Measurements from ENCODE around the gene KCNQ4.

Gene KCNQ4

GRCh38 chr1:40794974-40795715 lies 11.6 kb downstream of the KCNQ4 start:
- no peak overlapping the region for H2BK5ac ChIP-seq (ENCODE audit: low read length)
- no peak overlapping the region for H3K4me2 ChIP-seq (ENCODE audit: insufficient read depth, low read length, poor library complexity, severe bottlenecking)
- no peak for DNase-seq (ENCODE audit: low spot score)
- H2BK12ac ChIP-seq (ENCODE audit: low read length): no peak overlapping the region
- H4K8ac ChIP-seq (ENCODE audit: low read depth, low read length): no peak overlapping the region
- peaks cover 6 to 16% of the 10 kb centered on the region in 2 donors for H3K4me1 ChIP-seq (ENCODE audit: control insufficient read depth in 2 of 2, insufficient read depth in 1 of 2, low read depth in 1 of 2, low read length in 2 of 2)
- H3K36me3 ChIP-seq (replicated peaks in 1 of 2; ENCODE audit: control insufficient read depth in 2 of 2, insufficient read depth in 2 of 2, low read length in 2 of 2): no peaks in the 10 kb centered on the region
- H3K18ac ChIP-seq (ENCODE audit: low read length): peak overlapping the region; percentile 51
- H3K4ac ChIP-seq (ENCODE audit: low read length): no peak overlapping the region
- no peak overlapping the region for H2BK120ac ChIP-seq (ENCODE audit: low read depth, low read length)
- H2AK5ac ChIP-seq (ENCODE audit: low read depth, low read length): peak overlapping the region; percentile 71
- no peak overlapping the region for H2BK15ac ChIP-seq (ENCODE audit: low read length)
- H3K4me3 ChIP-seq (ENCODE audit: low read length in 2 of 2): no peak overlapping the region
- H3K27me3 ChIP-seq (ENCODE audit: control insufficient read depth in 3 of 3, insufficient read depth in 3 of 3, low read depth in 1 of 3, low read length in 3 of 3): peaks cover 0 to 49% (median 0%) of the 10 kb centered on the region in 3 experiments
- H3K79me1 ChIP-seq (ENCODE audit: low read depth, low read length): no peaks in the 10 kb centered on the region
- no CpG with 5 or more reads among the region's 10 CpGs for WGBS, 2 donors (ENCODE audit: extremely low coverage in 2 of 2, insufficient read length in 2 of 2, insufficient replicate concordance in 1 of 2)
- H3K9me3 ChIP-seq (replicated peaks in 1 of 2; ENCODE audit: control insufficient read depth in 2 of 2, insufficient read depth in 1 of 2, low read depth in 1 of 2, low read length in 2 of 2): no peaks in the 10 kb centered on the region
- H3K9ac ChIP-seq (ENCODE audit: low read depth, low read length, poor library complexity): no peak overlapping the region
- H4K91ac ChIP-seq (ENCODE audit: low read depth, low read length, poor library complexity): no peak overlapping the region
- H3K23ac ChIP-seq (ENCODE audit: low read depth, low read length, poor library complexity): no peak overlapping the region
- H3K14ac ChIP-seq (ENCODE audit: low read length): no peak overlapping the region
- no peak overlapping the region for H2AFZ ChIP-seq (ENCODE audit: low read length)
- no peak overlapping the region for H3K27ac ChIP-seq (replicated peaks; ENCODE audit: low read length)

- H3K4me3 ChIP-seq (ENCODE audit: low read length in 2 of 2): no peak overlapping the region
- no peak overlapping the region for H3K23ac ChIP-seq (ENCODE audit: low read depth, low read length, poor library complexity)
- H2BK120ac ChIP-seq (ENCODE audit: low read depth, low read length): no peak overlapping the region
These were observed 12.4 kb downstream of the KCNQ4 start for GRCh38 chr1:40795811-40796586.

GRCh38 chr1:40796939-40797667 lies 13.5 kb downstream of the KCNQ4 start:
- Histone ChIP-seq H4K91ac (ENCODE audit: low read depth, low read length, poor library complexity) (no peak overlapping the region), H3K14ac (ENCODE audit: low read length) (no peak overlapping the region), H3K79me1 (ENCODE audit: low read depth, low read length) (no peaks in the 10 kb centered on the region), H2BK12ac (ENCODE audit: low read length) (no peak overlapping the region), H3K4me2 (ENCODE audit: insufficient read depth, low read length, poor library complexity, severe bottlenecking) (no peak overlapping the region), H3K4me1 (ENCODE audit: control insufficient read depth in 2 of 2, insufficient read depth in 1 of 2, low read depth in 1 of 2, low read length in 2 of 2) (peaks cover 11 to 31% of the 10 kb centered on the region in 2 donors), H3K9ac (ENCODE audit: low read depth, low read length, poor library complexity) (no peak overlapping the region), H3K4ac (ENCODE audit: low read length) (no peak overlapping the region), H2BK120ac (ENCODE audit: low read depth, low read length) (no peak overlapping the region), H3K4me3 (ENCODE audit: low read length in 2 of 2) (no peak overlapping the region), H3K36me3 (replicated peaks in 1 of 2; ENCODE audit: control insufficient read depth in 2 of 2, insufficient read depth in 2 of 2, low read length in 2 of 2) (no peaks in the 10 kb centered on the region), H3K18ac (ENCODE audit: low read length) (peak overlapping the region; percentile 63), H2BK5ac (ENCODE audit: low read length) (no peak overlapping the region), H2BK15ac (ENCODE audit: low read length) (peak overlapping the region; percentile 7), H3K27ac (replicated peaks; ENCODE audit: low read length) (no peak overlapping the region), H3K9me3 (replicated peaks in 1 of 2; ENCODE audit: control insufficient read depth in 2 of 2, insufficient read depth in 1 of 2, low read depth in 1 of 2, low read length in 2 of 2) (no peaks in the 10 kb centered on the region), H3K23ac (ENCODE audit: low read depth, low read length, poor library complexity) (no peak overlapping the region), H2AK5ac (ENCODE audit: low read depth, low read length) (no peak overlapping the region), H3K27me3 (ENCODE audit: control insufficient read depth in 3 of 3, insufficient read depth in 3 of 3, low read depth in 1 of 3, low read length in 3 of 3) (peaks cover 0 to 45% (median 0%) of the 10 kb centered on the region in 3 experiments), H2AFZ (ENCODE audit: low read length) (peak overlapping the region; percentile 70), H4K8ac (ENCODE audit: low read depth, low read length) (no peak overlapping the region)
- WGBS, 2 donors (ENCODE audit: extremely low coverage in 2 of 2, insufficient read length in 2 of 2, insufficient replicate concordance in 1 of 2): no CpG with 5 or more reads among the region's 9 CpGs
- DNase-seq (ENCODE audit: low spot score): no peak

More at GRCh38 chr1:40795811-40796586, 12.4 kb downstream of the KCNQ4 start:
- H3K9me3 ChIP-seq (replicated peaks in 1 of 2; ENCODE audit: control insufficient read depth in 2 of 2, insufficient read depth in 1 of 2, low read depth in 1 of 2, low read length in 2 of 2): no peaks in the 10 kb centered on the region
- no peak overlapping the region for H3K27ac ChIP-seq (replicated peaks; ENCODE audit: low read length)
- H3K79me1 ChIP-seq (ENCODE audit: low read depth, low read length): no peaks in the 10 kb centered on the region
- H3K4ac ChIP-seq (ENCODE audit: low read length): no peak overlapping the region
- no CpG with 5 or more reads among the region's 13 CpGs for WGBS, 2 donors (ENCODE audit: extremely low coverage in 2 of 2, insufficient read length in 2 of 2, insufficient replicate concordance in 1 of 2)
- no peak overlapping the region for H4K8ac ChIP-seq (ENCODE audit: low read depth, low read length)
- H3K36me3 ChIP-seq (replicated peaks in 1 of 2; ENCODE audit: control insufficient read depth in 2 of 2, insufficient read depth in 2 of 2, low read length in 2 of 2): no peaks in the 10 kb centered on the region
- no peak overlapping the region for H3K14ac ChIP-seq (ENCODE audit: low read length)
- H3K4me1 ChIP-seq (ENCODE audit: control insufficient read depth in 2 of 2, insufficient read depth in 1 of 2, low read depth in 1 of 2, low read length in 2 of 2): peaks cover 6 to 22% of the 10 kb centered on the region in 2 donors
- H3K18ac ChIP-seq (ENCODE audit: low read length): no peak overlapping the region
- no peak overlapping the region for H2BK5ac ChIP-seq (ENCODE audit: low read length)
- H2AFZ ChIP-seq (ENCODE audit: low read length): no peak overlapping the region
- DNase-seq (ENCODE audit: low spot score): no peak
- H2AK5ac ChIP-seq (ENCODE audit: low read depth, low read length): no peak overlapping the region
- no peak overlapping the region for H2BK15ac ChIP-seq (ENCODE audit: low read length)
- H3K9ac ChIP-seq (ENCODE audit: low read depth, low read length, poor library complexity): no peak overlapping the region
- peaks cover 0 to 47% (median 0%) of the 10 kb centered on the region in 3 experiments for H3K27me3 ChIP-seq (ENCODE audit: control insufficient read depth in 3 of 3, insufficient read depth in 3 of 3, low read depth in 1 of 3, low read length in 3 of 3)
- no peak overlapping the region for H2BK12ac ChIP-seq (ENCODE audit: low read length)
- no peak overlapping the region for H4K91ac ChIP-seq (ENCODE audit: low read depth, low read length, poor library complexity)
- H3K4me2 ChIP-seq (ENCODE audit: insufficient read depth, low read length, poor library complexity, severe bottlenecking): no peak overlapping the region

- H3K27me3 ChIP-seq (ENCODE audit: control insufficient read depth in 3 of 3, insufficient read depth in 3 of 3, low read depth in 1 of 3, low read length in 3 of 3): peaks cover 0 to 41% (median 0%) of the 10 kb centered on the region in 3 experiments
- H3K9ac ChIP-seq (ENCODE audit: low read depth, low read length, poor library complexity): no peak overlapping the region
- no peak overlapping the region for H2BK5ac ChIP-seq (ENCODE audit: low read length)
- H3K4me3 ChIP-seq (ENCODE audit: low read length in 2 of 2): no peak overlapping the region
- no peak overlapping the region for H3K23ac ChIP-seq (ENCODE audit: low read depth, low read length, poor library complexity)
- no peak overlapping the region for H3K18ac ChIP-seq (ENCODE audit: low read length)
- no peak overlapping the region for H3K4ac ChIP-seq (ENCODE audit: low read length)
- H3K9me3 ChIP-seq (replicated peaks in 1 of 2; ENCODE audit: control insufficient read depth in 2 of 2, insufficient read depth in 1 of 2, low read depth in 1 of 2, low read length in 2 of 2): no peaks in the 10 kb centered on the region
- no peak overlapping the region for H4K91ac ChIP-seq (ENCODE audit: low read depth, low read length, poor library complexity)
- DNase-seq (ENCODE audit: low spot score): no peak
- peaks cover 11 to 32% of the 10 kb centered on the region in 2 donors for H3K4me1 ChIP-seq (ENCODE audit: control insufficient read depth in 2 of 2, insufficient read depth in 1 of 2, low read depth in 1 of 2, low read length in 2 of 2)
- H2AK5ac ChIP-seq (ENCODE audit: low read depth, low read length): no peak overlapping the region
- peak overlapping the region; percentile 7 for H2BK15ac ChIP-seq (ENCODE audit: low read length)
- H3K14ac ChIP-seq (ENCODE audit: low read length): no peak overlapping the region
- no peak overlapping the region for H4K8ac ChIP-seq (ENCODE audit: low read depth, low read length)
- no peak overlapping the region for H2BK12ac ChIP-seq (ENCODE audit: low read length)
- H2AFZ ChIP-seq (ENCODE audit: low read length): peak overlapping the region; percentile 70
- WGBS, 2 donors (ENCODE audit: extremely low coverage in 2 of 2, insufficient read length in 2 of 2, insufficient replicate concordance in 1 of 2): no CpG with 5 or more reads among the region's 3 CpGs
- H3K36me3 ChIP-seq (replicated peaks in 1 of 2; ENCODE audit: control insufficient read depth in 2 of 2, insufficient read depth in 2 of 2, low read length in 2 of 2): no peaks in the 10 kb centered on the region
- H2BK120ac ChIP-seq (ENCODE audit: low read depth, low read length): no peak overlapping the region
- no peak overlapping the region for H3K4me2 ChIP-seq (ENCODE audit: insufficient read depth, low read length, poor library complexity, severe bottlenecking)
- no peaks in the 10 kb centered on the region for H3K79me1 ChIP-seq (ENCODE audit: low read depth, low read length)
- H3K27ac ChIP-seq (replicated peaks; ENCODE audit: low read length): no peak overlapping the region
These were observed 14.1 kb downstream of the KCNQ4 start for GRCh38 chr1:40797668-40798010.

Data from neuronal stem cell (in vitro differentiated cells).